GM21529 (cell line): Measurements from ENCODE around the gene CPE.
A peak's percentile ranks its signal among the peaks of the same experiment; 100 is the strongest.
"Not testable (repeated sequence)": the region's sequence is repeated elsewhere in the genome, so short reads cannot be mapped to it uniquely, and the experiment has no call there.

Source experiments
- ATAC-seq: cut with Tn5 transposase; IDR thresholded peaks from one replicate; pipeline ENCODE4 v1.9.1; 2021; ENCODE audit not compliant: unreplicated experiment

Gene CPE

DNA sequence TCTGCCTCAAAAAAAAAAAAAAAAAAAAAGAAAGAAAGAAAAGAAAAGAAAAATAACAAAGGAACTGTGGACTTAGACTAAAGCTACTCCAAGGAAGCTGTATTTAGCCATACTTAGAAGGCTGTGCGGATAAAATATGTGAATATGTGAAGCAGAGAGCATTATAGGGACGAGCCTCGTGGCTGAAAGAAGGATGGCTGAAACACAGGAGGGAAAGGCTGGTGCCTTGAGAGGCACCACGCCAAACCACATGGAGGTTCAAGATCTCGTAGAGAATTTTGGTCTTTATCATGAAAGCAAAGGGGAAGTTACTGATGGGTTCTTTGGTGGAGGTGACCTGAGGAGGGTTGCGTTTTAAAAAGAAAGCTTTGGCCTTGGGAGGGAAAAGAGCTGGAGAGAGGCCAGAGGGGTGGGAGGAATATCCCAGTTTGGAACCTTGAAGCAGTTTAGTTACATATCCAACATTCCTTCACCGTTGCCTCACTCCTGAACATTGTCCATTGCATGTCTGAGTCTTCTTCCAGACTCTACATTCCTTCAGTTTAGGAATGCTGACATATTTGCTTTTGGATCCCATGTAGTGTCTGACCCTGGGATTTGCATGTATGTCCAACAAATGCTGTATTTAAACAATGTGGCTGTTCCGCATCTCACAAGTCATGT lies 82.5 kb downstream of the CPE start:
- ATAC-seq: no peak

GRCh38 chr4:165462009-165462408 lies 83.2 kb downstream of the CPE start:
- no peak for ATAC-seq

DNA sequence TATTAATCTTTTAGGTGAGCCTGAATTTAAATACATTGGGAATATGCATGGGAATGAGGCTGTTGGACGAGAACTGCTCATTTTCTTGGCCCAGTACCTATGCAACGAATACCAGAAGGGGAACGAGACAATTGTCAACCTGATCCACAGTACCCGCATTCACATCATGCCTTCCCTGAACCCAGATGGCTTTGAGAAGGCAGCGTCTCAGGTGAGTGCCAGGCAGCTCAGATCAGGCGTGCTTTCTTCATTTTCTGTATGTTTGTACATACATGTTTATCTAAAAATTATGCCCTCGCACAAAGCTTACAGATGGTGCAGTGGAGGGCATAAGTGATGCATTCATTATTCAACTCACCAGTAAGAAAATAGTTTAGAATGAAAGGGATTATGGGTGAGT lies 85.6 kb downstream of the CPE start:
- ATAC-seq: peak; percentile 10

- peak; percentile 77 for ATAC-seq
These were observed 86.1 kb downstream of the CPE start for GRCh38 chr4:165464813-165465381.

DNA sequence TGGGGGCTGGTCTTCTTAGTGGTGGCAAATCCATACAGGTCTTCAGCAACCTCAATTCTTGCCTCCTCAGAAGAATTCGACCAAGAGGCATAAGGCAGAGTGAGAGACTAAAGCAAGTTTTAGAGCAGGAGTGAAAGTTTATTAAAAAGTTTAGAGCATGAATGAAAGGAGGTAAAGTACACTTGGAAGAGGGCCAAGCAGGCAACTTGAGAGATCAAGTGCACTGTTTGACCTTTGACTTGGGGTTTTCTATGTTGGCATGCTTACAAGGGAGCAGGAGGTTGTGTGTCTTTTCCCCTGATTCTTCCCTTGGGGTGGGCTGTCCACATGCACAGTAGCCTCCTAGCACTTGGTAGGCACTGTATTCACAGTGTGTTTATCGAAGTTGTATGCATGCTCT lies 91.2 kb downstream of the CPE start:
- ATAC-seq: no peak

GRCh38 chr4:165472943-165473676 lies 94.3 kb downstream of the CPE start:
- ATAC-seq: no peak

DNA sequence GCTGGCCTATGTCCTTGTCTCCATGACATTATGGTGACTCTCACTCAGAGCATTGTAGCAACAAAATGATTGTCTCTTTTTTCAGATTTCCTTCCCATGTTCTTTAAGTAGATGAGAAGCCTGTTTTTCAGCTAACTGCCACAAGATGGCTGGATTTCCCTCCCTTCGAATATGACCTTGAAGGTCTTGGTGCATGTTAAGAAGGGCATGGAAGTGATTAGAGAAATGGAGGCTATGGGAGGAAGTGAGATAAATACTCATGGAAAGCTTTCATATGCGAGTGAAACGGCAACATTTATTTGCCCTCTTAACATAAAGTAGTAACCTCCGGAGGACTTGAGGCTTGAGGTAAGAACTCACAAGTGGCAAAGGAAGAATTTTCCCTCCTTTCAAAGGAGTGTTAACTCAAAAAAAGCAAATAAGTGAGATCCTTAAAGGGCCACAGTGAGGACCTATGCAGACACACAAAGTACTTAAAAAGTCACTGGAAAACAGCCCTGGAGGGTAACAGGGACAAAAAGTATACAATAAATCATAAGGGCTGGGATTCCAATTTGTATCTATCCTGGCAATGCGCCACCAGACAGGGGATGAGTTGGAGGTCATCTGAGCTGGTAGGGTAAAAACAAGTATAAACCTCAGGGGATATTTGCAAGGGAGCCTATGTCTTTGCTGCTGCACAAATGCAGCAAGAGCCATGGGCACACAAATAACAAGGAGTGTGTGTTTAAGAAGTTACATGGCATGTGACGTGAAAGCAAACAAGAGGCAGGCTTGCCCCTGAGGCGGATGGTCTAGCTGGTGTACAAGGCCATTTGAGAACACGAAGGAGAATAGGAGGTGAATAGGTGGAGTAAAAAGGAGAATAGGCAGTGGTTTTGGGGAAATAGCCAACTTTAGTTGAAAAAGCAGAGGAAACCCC lies 96.2 kb downstream of the CPE start:
- no peak for ATAC-seq

DNA sequence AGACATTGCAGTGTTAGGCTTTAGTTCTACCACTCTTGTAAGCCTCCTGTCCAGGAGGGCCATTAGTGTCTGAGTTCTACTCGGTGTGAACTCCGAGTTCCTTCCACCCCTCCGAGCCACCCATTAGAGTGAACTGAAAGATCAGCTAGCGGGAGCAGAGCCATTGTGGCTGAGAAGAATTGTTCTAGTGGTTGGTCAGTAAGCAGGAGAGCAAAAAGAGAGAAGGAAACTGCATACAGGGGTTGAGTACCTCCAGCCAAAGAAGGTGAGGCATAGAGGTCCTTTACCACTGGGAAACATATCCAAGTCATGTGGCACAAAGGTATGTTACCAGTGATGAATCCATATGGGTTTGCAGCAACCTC lies 96.9 kb downstream of the CPE start:
- no peak for ATAC-seq

DNA sequence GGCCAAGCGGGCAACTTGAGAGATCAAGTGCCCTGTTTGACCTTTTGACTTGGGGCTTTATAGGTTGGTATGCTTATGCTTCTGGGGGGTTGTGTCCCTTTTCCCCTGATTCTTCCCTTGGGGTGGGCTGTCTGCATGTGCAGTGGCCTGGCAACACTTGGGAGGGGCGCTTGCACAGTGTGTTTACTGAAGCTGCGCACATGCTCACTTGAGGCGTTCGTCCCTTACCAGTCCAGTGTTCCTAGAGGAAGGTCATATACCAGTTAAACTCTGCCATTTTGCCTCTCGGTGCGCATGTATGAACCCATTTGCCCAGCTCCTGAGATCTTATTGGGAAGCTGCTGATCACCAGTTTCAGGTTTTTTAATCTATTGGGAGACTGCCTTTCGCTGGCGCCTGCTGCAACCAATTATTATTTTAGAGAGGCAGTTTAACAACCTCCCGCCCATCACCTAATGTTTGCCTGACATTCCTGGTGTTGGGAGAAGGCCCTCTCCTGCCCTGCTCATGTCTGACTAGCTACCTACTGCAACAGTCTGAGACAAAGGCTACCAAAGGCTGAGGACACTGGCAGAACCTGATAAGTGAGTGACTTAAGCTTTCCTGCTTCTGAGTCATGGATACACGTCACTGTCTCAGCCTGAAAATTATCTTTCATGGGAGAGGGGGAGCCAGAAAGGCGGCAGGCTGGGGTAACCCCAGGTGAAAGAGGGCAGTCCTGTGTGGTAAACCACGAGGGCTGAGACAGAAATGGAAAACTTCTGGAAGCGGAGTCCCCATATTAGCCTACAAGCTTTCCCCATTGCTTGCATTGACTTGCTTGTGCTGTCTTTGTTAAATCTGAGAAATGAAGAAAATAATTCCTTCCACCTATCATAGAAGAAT lies 97.6 kb downstream of the CPE start:
- no peak for ATAC-seq

- no peak for ATAC-seq
These were observed 99.0 kb downstream of the CPE start for GRCh38 chr4:165477799-165478198.

DNA sequence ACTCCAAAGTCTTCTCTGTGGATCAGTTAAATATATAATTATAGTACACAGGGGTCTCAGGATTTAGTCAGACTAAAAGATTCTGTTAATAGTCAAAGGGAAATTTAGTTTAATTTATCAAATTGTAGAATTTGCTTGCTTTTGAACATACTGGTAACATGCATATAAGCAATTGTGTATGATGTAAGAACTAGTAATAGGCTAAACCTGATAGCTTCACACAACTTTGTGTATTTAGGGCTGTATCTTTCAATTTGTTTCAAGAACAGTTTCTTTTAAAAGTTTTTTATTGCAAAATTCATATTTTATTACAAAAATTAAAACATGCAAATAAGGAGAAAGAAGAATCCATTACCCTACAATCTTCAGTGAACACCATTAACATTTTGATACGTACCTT lies 99.5 kb downstream of the CPE start:
- ATAC-seq: no peak

DNA sequence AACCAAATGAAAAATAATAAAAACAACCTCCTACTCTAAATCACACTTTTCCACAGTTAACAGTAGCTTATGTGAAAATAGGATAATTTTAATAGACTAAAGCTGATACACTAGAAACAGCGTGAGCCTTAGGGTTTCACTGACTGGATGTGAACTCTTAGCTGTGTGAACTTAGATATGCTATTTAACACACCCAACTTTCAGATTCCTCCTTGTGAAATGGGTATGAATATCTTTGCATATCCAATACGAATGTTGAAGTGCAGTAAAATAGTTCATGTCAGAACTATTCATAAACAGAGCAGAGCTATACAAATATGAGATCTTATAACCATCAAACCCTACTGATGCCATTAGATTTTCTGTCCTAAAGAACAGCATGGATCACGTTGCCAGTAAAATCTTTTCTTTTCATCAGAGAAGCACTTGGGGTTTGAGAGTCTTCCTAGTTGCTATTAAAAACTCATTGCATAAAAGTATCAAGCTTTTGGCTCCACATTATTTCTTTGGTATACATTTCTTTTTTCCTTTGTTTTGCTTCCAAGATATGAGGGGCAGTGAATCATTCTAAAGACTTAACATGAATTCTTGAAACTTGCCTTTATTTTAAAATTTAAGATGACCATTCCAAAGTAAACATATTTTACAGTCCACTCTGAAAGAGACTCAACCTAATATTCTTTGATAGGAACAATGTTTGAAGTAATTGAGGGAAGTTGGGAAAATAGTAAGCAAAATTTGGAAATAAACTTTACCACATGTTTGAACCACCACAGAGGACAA lies 102.4 kb downstream of the CPE start:
- no peak for ATAC-seq

DNA sequence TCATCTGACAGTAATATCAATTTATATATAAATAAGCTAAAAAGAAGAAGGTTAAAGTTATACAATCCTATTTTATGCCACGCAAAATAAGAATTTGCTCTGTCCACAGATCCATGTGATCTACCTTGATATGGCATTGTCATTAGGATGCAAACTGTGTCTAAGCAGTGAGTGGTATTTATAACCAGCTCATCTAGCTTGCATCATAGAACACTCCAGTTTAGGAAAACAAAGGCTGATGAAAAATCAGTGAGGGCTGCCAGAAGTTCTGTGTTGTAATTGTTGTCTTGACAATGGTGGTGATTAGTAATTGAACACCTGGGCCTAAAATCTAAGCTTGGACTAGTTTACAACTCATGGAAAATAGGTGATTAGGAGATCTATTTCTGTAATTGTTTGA lies 111.0 kb downstream of the CPE start:
- no peak for ATAC-seq

- ATAC-seq: not testable (repeated sequence)
These were observed 113.8 kb downstream of the CPE start for GRCh38 chr4:165492583-165492982.

DNA sequence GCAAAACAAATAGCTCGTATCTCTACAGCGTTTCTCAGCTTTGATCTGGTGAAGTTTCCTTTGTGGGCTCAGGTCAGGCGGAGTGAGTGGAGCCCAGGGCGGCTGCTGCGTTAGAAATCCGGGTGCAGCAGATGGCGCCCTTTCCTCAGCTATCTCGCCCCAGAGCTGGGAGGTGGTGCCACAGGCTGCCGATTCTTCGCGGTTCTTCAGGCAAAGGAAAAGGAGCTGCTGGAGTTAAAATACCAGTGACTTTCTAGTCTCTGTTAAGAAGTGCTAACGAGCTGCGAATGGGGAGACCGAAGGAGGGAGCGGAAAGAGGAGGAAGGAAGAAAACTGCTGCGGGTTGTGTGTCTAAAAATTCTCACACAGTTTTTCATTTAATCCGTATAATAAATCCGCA lies 114.6 kb downstream of the CPE start:
- peak; percentile 94 for ATAC-seq

DNA sequence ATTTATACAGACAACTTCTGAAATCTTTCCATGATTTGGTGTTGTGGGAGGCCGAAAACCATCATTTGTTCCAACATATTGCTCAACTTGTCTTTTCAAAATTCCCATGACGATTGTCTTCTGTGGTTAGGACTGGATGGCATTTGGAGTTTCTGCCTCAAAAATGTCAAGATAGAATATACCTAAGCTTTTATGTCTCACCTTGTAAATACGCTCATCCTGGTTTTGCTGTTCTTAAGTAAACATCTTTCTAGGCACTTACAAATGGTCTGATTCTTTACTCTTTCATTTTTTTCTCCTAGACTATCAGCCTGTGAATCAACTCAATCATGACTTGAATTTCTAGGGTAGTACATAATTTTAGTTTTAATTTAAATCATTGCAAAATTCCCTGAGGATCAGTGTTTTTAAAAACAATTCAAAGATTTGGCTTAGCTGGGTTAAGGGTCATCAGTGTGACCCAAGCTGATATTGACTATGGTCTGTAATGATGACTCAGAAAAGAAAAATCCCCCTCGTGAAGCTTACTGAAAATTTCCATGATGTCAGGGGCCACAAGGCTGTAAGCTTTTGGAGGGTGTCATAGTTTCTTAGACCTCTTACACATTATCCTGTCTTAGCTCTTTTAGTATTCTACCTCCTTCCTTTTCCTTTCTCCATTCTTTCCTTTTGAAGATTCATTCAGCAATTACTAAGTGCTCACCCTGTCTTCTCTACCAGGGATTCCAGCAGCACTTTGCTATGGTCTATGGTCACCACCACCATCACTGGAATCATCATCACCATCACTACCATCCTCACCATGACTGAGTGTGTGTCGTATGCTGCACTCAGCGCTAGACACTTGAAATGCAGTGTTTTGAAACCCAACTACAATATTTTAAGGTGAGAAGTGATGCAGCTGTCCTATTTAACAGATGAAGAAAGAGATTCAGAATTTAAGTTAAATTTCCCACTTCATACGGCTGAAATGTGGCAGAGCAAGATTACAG lies 124.4 kb downstream of the CPE start:
- ATAC-seq: peak; percentile 51

- no peak for ATAC-seq
These were observed 125.4 kb downstream of the CPE start for GRCh38 chr4:165504184-165504583.
